Endothelial cell (in vitro differentiated cells): ENCODE data around the gene PDCD6IP. TPM values are rescaled to one million over a fixed set of nuclear protein-coding genes. Genes with fewer than 3 reads are reported as not detected.

Experiments used
- DNase-seq: peaks from one replicate; pipeline ENCODE4 v3.0.0; 2021; ENCODE audit warnings: low spot score
- H3K27ac Mint-ChIP-seq: one replicate; pipeline ENCODE4 v1.8.0; 2021; ENCODE audit warnings: mixed read lengths, inconsistent platforms; ENCODE audit not compliant: unreplicated experiment
- H3K27me3 Mint-ChIP-seq: one replicate; pipeline ENCODE4 v1.8.0; 2021; ENCODE audit warnings: mild to moderate bottlenecking, moderate library complexity, mixed read lengths, inconsistent platforms; ENCODE audit not compliant: unreplicated experiment
- H3K36me3 Mint-ChIP-seq: one replicate; pipeline ENCODE4 v1.8.0; 2021; ENCODE audit warnings: mild to moderate bottlenecking, low read depth, mixed read lengths, inconsistent platforms; ENCODE audit not compliant: unreplicated experiment
- H3K4me1 Mint-ChIP-seq: one replicate; pipeline ENCODE4 v1.8.0; 2021; ENCODE audit warnings: mild to moderate bottlenecking, mixed read lengths, inconsistent platforms; ENCODE audit not compliant: unreplicated experiment
- H3K4me3 Mint-ChIP-seq: one replicate; pipeline ENCODE4 v1.8.0; 2021; ENCODE audit warnings: mild to moderate bottlenecking, mixed read lengths, inconsistent platforms; ENCODE audit not compliant: unreplicated experiment
- H3K9me3 Mint-ChIP-seq: one replicate; pipeline ENCODE4 v1.8.0; 2021; ENCODE audit warnings: mixed read lengths, inconsistent platforms; ENCODE audit not compliant: unreplicated experiment
- CTCF ChIP-seq: fragments of 200-600 bp; sonication (generic); IDR thresholded peaks from one replicate; pipeline ENCODE4 v1.5.0; 2021; ENCODE audit warnings: antibody characterized with exemption; ENCODE audit not compliant: unreplicated experiment
- total RNA-seq: library from RNA; stranded (reverse); fragmentation: NEBNext Ultra II Directional; extraction: Animal tissue kit (Norgen Biotek cat#: 25700); gene quantifications from one replicate; pipeline ENCODE4 v1.2.1, GENCODE V29; 2021; ENCODE audit not compliant: unreplicated experiment

The PDCD6IP gene
- total RNA-seq, 1 donor from 2014 or later = 218 TPM

DNA sequence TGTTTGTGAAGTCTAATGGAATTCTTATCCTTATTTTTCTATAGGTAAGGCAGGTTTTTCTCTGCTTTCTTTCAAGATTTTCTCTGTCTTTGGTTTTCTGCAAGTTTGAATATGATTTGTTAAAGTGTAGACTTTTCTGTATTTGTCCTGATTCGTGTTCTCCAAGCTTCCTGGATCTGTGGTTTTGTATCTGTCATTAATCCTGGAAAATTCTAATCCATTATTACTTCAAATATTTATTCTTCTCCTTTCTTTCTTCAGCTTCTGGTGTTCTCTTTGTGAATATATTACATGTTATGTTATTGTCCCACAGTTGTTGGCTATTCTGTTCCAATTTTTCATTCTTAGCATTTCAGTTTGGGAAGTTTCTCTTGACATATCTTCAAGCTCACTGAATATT, 76.4 kb downstream of the PDCD6IP start:
- no peaks in the 10 kb centered on the region for H3K9me3 Mint-ChIP-seq
- peaks cover 9% of the 10 kb centered on the region for H3K4me1 Mint-ChIP-seq
- no peaks in the 10 kb centered on the region for H3K36me3 Mint-ChIP-seq
- DNase-seq = no peak
- H3K27me3 Mint-ChIP-seq = no peaks in the 10 kb centered on the region
- TF ChIP-seq CTCF = no peak
- no peak overlapping the region for H3K4me3 Mint-ChIP-seq
- H3K27ac Mint-ChIP-seq = no peak overlapping the region

GRCh38 chr3:33875680-33876079, 77.2 kb downstream of the PDCD6IP start:
- Mint-ChIP-seq H3K36me3 (no peaks in the 10 kb centered on the region), H3K27ac (no peak overlapping the region), H3K4me3 (no peak overlapping the region), H3K4me1 (peaks cover 9% of the 10 kb centered on the region), H3K9me3 (no peaks in the 10 kb centered on the region), H3K27me3 (no peaks in the 10 kb centered on the region)
- no peak for TF ChIP-seq CTCF
- DNase-seq = no peak

GRCh38 chr3:33877187-33877586, 78.8 kb downstream of the PDCD6IP start:
- Mint-ChIP-seq H3K9me3 (no peaks in the 10 kb centered on the region), H3K36me3 (no peaks in the 10 kb centered on the region), H3K27me3 (peaks cover 3% of the 10 kb centered on the region), H3K4me1 (peaks cover 9% of the 10 kb centered on the region), H3K27ac (no peak overlapping the region), H3K4me3 (no peak overlapping the region)
- no peak for DNase-seq
- TF ChIP-seq CTCF = no peak

GRCh38 chr3:33879540-33879939, 81.1 kb downstream of the PDCD6IP start:
- Mint-ChIP-seq H3K36me3 (no peaks in the 10 kb centered on the region), H3K27me3 (peaks cover 3% of the 10 kb centered on the region), H3K9me3 (no peaks in the 10 kb centered on the region), H3K27ac (no peak overlapping the region), H3K4me3 (no peak overlapping the region), H3K4me1 (peaks cover 15% of the 10 kb centered on the region)
- no peak for DNase-seq
- TF ChIP-seq CTCF = no peak

GRCh38 chr3:33881156-33882064, 83.0 kb downstream of the PDCD6IP start:
- Mint-ChIP-seq H3K4me1 (peaks cover 11% of the 10 kb centered on the region), H3K27ac (no peak overlapping the region), H3K27me3 (peaks cover 6% of the 10 kb centered on the region), H3K36me3 (no peaks in the 10 kb centered on the region), H3K9me3 (no peaks in the 10 kb centered on the region), H3K4me3 (no peak overlapping the region)
- no peak for TF ChIP-seq CTCF
- no peak for DNase-seq
